CD1c-positive myeloid dendritic cell (primary cell): ENCODE results near the gene DGKH.

ENCODE experiments used
- DNase-seq: peaks from one replicate; pipeline ENCODE4 v3.0.0-alpha.2; 2016; ENCODE audit errors: extremely low spot score

The DGKH gene

GRCh38 chr13:42275098-42275471 is 226.6 kb downstream of the DGKH start:
- peak; percentile 91 for DNase-seq

GRCh38 chr13:42275506-42275905 is 227.1 kb downstream of the DGKH start:
- DNase-seq: peak; percentile 16

GRCh38 chr13:42276683-42277082 is 228.2 kb downstream of the DGKH start:
- no peak for DNase-seq

- no peak for DNase-seq
These were observed 229.3 kb downstream of the DGKH start for GRCh38 chr13:42277618-42278276.

GRCh38 chr13:42279080-42279479 is 230.6 kb downstream of the DGKH start:
- peak; percentile 72 for DNase-seq

- no peak for DNase-seq
These were observed 231.5 kb downstream of the DGKH start for GRCh38 chr13:42279986-42280385.

GRCh38 chr13:42280537-42280936 is 232.1 kb downstream of the DGKH start:
- no peak for DNase-seq

GRCh38 chr13:42283574-42283973 is 235.1 kb downstream of the DGKH start:
- DNase-seq: no peak

GRCh38 chr13:42284068-42284467 is 235.6 kb downstream of the DGKH start:
- no peak for DNase-seq
